NCI-H2029 (cell line): ENCODE measurements around the gene CLN6.
A peak's percentile ranks its signal among the peaks of the same experiment; 100 is the strongest.
"Not testable (repeated sequence)": the region's sequence is repeated elsewhere in the genome, so short reads cannot be mapped to it uniquely, and the experiment has no call there.

Source experiments
- DNase-seq: peaks from one replicate; lab custom pipeline; 2025; lab: John Stamatoyannopoulos, UW

CLN6 gene

GRCh38 chr15:68256675-68257450 lies 27.3 kb upstream of the CLN6 start:
- DNase-seq = peak; percentile 75

DNA sequence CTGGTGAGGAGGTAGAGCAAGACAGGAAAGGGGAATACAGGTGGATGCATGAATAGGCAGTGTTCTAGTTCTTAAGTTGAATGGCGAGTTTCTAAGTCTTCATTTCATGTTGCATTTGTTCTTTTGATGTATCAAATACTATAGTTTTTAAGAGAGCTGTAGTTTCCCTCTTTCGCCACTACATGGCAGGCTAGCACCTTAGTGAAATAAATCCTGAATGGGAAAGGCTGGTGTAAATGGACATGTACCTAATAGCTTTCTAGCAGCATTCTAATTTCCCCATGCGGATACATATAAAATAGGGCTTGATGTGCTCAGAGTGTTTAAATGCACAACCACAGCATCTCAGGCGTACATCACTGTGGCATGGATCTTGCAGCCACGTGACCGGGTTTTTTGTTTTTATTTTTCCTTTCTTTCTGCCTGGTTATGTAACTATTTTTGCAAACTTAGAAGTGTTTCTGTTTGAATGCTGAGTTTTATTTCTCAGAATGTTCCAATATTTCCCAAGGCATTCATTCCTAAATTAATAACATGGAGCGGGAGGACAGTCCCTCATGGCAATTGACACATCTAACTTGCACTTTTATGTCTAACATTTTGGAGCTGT lies 23.5 kb upstream of the CLN6 start:
- DNase-seq = peak; percentile 21

GRCh38 chr15:68249058-68249713 lies 19.7 kb upstream of the CLN6 start:
- no peak for DNase-seq

- DNase-seq = no peak
Observed at GRCh38 chr15:68244235-68244634, 14.7 kb upstream of the CLN6 start.

DNA sequence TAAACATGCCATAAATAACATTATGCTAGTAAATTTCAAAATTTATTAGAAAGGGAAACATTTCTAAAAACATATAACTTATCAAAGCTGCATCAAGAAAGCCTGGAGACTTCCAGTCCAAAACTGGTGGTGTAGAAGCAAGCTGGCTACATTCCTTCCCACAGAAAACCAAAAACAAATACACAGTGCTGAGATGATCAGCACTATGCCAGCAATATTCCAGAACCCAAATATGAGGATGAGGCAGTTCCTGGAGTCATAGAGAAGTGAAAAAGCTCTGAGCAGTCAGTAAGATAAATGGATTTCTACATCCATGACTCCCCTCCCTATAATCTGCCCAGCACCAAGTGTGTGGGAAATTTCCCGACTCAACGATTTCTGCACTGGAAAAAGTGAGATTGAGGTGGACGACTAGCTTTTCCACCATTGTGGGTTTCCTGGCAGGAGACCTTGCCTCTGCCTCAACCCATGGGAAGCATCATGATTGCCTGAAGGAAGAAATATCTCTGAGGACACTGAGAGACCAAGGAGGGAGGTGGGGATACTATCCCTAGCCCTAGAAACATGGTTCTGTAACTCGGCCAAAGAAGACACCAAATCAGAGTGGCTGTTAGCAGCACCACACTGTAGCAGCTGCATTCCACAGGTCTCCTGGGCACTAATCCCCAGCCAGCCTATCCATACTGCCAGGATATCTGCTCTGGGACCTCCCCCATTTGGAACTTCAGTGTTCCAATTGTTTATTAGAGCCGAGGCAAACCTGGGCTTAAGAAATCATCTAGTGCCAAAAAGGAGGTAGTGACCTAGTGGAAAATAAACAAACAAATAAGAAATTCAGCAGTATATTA lies 11.8 kb upstream of the CLN6 start:
- no peak for DNase-seq

GRCh38 chr15:68239025-68239424 lies 9.5 kb upstream of the CLN6 start:
- DNase-seq = no peak

GRCh38 chr15:68235022-68235421 lies 5.5 kb upstream of the CLN6 start:
- DNase-seq = no peak

DNA sequence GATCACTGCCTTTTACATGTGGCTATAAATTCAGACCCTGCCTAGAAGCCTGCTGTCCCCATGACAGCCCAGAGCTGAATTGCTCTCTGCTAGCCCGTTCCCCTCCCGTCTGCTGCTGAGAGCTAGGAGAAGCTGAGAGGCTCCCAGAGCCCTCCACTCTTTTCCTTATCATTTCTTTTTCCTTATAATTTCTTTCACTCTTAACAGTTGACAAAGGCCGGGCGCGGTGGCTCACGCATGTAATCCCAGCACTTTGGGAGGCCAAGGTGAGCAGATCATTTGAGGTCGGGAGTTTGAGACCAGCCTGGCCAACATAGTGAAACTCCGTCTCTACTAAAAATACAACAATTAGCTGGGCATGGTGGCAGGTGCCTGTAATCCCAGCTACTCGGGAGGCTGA lies 5.0 kb upstream of the CLN6 start:
- not testable (repeated sequence) for DNase-seq

- no peak for DNase-seq
Observed at GRCh38 chr15:68234060-68234459, 4.5 kb upstream of the CLN6 start.

DNA sequence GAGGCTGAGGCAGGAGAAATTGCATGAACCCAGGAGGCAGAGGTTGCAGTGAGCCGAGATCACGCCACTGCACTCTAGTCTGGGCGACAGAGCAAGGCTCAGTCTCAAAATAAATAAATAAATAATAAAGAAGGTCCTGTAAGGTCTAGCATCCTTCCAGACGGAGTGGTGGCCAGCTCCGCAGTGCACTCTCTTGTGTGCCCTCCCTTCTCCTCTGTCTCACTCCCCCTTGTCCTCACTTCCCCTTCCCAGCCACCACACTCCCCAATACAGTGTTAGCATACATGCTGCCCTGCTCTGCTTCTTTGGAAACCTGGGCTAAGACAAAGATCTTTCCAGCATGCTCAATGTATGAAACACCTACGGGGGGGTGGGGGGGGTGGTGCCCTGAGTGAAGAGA lies 3.4 kb upstream of the CLN6 start:
- no peak for DNase-seq

DNA sequence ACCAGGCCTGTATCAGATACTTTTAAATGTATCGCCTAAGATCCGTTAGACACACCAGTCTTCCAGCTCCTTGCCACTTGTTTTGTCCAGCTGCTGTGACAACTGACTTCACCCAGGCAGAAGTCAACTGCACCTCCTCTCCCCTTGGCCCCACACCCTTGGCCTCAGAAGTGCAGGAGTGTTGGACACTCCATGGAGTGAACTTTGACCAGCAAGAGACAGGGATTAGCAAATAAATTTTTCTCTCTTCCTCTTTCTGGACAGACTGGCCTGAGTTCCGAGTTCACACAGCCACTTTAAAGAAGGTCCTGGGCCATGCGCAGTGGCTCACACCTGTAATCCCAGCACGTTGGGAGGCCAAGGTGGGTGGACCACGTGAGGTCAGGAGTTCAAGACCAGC lies 2.9 kb upstream of the CLN6 start:
- no peak for DNase-seq

GRCh38 chr15:68231102-68231818 lies 1.7 kb upstream of the CLN6 start:
- no peak for DNase-seq

DNA sequence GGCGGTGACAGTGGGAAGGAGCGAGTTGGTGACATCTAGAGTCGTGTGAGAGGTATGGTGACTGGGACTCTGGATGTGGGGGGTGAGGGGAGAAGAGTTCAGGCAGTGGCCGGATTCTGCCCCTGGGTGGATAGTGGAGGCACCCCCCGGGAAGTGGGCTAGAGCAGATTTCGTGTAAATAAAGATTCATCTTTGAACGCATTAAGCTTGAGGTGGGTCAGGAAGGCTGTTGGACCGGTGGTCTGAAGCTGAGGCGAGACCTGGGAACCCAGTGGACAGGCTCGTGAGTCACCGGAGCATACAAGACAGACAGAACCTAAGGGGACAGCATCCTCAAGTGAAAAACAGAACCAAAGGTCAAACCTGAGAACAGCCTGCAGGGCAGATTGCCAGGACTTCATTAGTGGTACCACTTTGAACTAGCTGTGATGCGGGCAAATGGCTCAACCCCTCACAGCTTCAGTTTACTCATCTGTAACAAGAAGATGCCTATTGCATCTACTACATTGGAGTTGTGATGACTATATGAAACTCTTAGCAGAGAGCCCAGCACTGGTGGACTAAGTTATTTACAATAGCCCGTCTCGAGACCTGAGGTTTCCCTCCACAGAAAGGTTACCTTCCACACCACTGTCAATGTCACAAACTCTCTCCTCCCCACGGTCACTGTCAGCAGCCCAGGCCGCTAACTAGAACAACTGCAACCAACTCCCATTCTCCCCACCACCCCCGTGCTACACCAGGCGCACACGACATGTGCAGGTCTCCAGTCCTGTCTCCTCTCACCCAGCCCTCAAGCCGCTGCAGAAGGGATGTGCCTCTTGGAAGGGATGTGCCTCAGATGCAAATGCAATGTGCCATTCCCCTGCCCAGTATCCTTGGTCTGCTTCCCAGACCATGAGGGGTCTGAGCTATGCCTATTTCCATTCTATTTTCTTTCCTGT lies 901 bp upstream of the CLN6 start:
- no peak for DNase-seq

DNA sequence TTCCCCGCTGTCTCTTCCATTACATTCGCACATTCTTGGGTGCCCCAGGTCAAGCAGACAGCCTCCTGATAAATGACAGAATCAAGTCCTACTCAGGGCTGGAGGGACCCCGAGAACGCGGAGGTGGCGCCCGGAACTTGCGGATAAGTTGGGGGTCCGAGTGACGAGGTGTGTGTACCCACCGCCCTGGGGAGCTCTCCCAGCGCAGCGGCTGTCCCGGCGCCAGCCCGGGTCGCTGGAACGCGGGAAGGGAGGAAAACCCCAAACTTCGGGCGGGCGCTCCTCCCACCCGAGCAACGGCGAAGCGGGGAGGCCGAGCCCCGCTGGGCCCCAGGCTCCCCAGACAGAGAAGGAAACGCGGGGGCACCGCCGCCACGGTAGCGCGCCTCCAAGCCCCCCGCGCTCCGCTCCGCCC lies 550 bp downstream of the CLN6 start:
- DNase-seq = no peak

- DNase-seq = no peak
Observed at GRCh38 chr15:68228143-68228970, 1.2 kb downstream of the CLN6 start.

- no peak for DNase-seq
Observed at GRCh38 chr15:68227643-68228142, 1.8 kb downstream of the CLN6 start.

- DNase-seq = not testable (repeated sequence)
Observed at GRCh38 chr15:68225442-68225841, 4.1 kb downstream of the CLN6 start.

DNA sequence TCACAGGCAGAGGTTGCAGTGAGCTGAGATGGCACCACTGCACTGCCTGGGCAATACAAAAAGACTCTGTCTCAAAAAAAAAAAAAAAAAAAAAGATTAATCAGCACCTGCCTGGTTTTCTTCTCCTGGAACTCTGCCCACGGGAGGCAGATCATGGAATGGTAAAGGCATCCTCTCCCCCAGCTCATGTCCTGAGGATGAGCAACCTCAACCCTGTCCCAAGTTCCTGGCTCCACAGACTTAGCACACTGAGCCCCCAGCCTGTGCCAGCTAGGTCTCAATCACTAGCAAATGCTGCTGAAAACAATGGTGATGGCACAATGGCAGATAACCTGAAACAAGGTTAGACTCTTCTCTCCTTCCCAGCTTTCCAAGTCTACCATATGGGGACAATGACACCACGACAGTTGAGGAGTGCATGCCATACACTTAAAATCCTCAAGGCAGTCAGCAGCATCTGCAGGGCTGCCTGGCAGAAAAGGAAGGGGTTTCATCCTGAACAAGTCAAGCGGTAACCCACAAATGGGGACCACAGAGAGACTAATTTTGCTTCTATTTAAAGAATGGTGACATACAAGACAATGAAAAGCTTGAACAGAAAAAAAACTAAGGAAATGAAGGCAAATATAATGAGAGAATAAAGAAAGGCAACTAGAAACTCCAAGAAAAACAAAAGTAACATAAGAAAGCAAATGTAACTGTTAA lies 4.8 kb downstream of the CLN6 start:
- no peak for DNase-seq

DNA sequence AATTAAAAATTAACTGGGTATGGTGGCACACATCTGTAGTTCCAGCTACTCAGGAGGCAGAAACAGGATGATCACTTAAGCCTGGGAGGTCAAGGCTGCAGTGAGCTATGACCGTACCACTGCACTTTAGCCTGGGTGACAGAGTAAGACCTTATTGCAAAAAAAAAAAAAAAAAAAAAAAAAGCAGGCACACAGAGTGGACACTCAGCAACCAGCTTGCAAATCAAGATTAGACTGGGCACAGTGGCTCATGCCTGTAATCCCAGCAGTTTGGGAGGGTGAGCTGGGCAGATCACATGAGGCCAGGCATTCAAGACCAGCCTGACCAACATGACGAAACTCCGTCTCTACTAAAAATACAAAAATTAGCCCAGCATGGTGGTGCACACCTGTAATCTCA lies 5.4 kb downstream of the CLN6 start:
- DNase-seq = no peak
